OCI-LY7 (cell line): ENCODE data around the gene TEX44. TPM values are rescaled to one million over a fixed set of nuclear protein-coding genes. Genes with fewer than 3 reads are reported as not detected.

Source experiments
- BruUV-seq: library from RNA; stranded (reverse); fragments of 400-500 nt; replicated peaks from 2 replicates; lab custom pipeline; 2021; lab: Mats Ljungman, UMichigan
- CTCF ChIA-PET: fragments of 300-600 bp; sonication (Branson Sonifier 250); formaldehyde crosslinking; loops from one replicate; lab custom pipeline; 2022; ENCODE audit warnings: antibody characterized with exemption; ENCODE audit not compliant: unreplicated experiment; lab: Charles Lee
- POLR2A ChIA-PET: fragments of 300-600 bp; sonication (Branson Sonifier 250); formaldehyde crosslinking; loops from one replicate; lab custom pipeline; 2022; ENCODE audit warnings: antibody characterized with exemption; lab: Charles Lee
- DNase-seq: peaks from one replicate; pipeline ENCODE4 v3.0.0-alpha.2; 2015; ENCODE audit warnings: low spot score
- H2AFZ ChIP-seq: fragments of 200-600 bp; sonication (generic), shearing (Covaris generic); 2 replicates; pipeline ENCODE4 v1.6.1; 2014; ENCODE audit warnings: mild to moderate bottlenecking, antibody characterized with exemption, low read length, moderate library complexity
- H3K27ac ChIP-seq: fragments of 200-600 bp; sonication (generic); 2 replicates; pipeline ENCODE4 v1.5.1; 2014; ENCODE audit warnings: mixed run types, low read depth, mild to moderate bottlenecking, moderate library complexity, low read length, inconsistent platforms; ENCODE audit not compliant: poor library complexity, severe bottlenecking
- H3K36me3 ChIP-seq: fragments of 200-600 bp; sonication (generic); 2 replicates; pipeline ENCODE4 v1.6.1; 2014; ENCODE audit warnings: mild to moderate bottlenecking, antibody characterized with exemption, low read length, moderate library complexity, mixed read lengths; ENCODE audit not compliant: insufficient read depth
- H3K4me1 ChIP-seq: fragments of 200-600 bp; sonication (generic); 2 replicates; pipeline ENCODE4 v1.5.1; 2014; ENCODE audit warnings: mild to moderate bottlenecking, low read length; ENCODE audit not compliant: insufficient read depth, poor library complexity, severe bottlenecking
- H3K4me2 ChIP-seq: fragments of 200-600 bp; sonication (generic); 2 replicates; pipeline ENCODE4 v1.6.1; 2014; ENCODE audit warnings: mild to moderate bottlenecking, low read length
- H3K4me3 ChIP-seq: fragments of 200-600 bp; sonication (generic); 2 replicates; pipeline ENCODE4 v1.5.1; 2014; ENCODE audit warnings: mild to moderate bottlenecking, low read depth, low read length; ENCODE audit not compliant: poor library complexity, severe bottlenecking
- H3K79me2 ChIP-seq: fragments of 200-600 bp; sonication (generic); 2 replicates; pipeline ENCODE4 v1.6.1; 2016; ENCODE audit warnings: low read depth, mild to moderate bottlenecking, low read length, moderate library complexity, mixed read lengths; ENCODE audit not compliant: insufficient read depth
- H3K9me2 ChIP-seq: fragments of 200-600 bp; sonication (generic); 2 replicates; pipeline ENCODE4 v1.6.1; 2016; ENCODE audit warnings: mild to moderate bottlenecking, low read length, mixed read lengths; ENCODE audit not compliant: insufficient read depth
- H3K9me3 ChIP-seq: fragments of 200-600 bp; sonication (generic); 2 replicates; pipeline ENCODE4 v1.6.1; 2014; ENCODE audit warnings: mild to moderate bottlenecking, mixed run types, low read length, mixed read lengths
- H4K20me1 ChIP-seq: fragments of 200-600 bp; sonication (generic); 2 replicates; pipeline ENCODE4 v1.6.1; 2014; ENCODE audit warnings: mild to moderate bottlenecking, antibody characterized with exemption, low read length, moderate library complexity, mixed read lengths; ENCODE audit not compliant: insufficient read depth
- EZH2phosphoT487 ChIP-seq: fragments of 200-600 bp; sonication (generic); IDR thresholded peaks from 2 replicates; pipeline ENCODE4 v1.6.1; 2018; ENCODE audit warnings: low read depth, borderline replicate concordance, mild to moderate bottlenecking, mixed run types, antibody characterized with exemption, low read length, moderate library complexity, mixed read lengths
- intact Hi-C: fragments of 100-400 bp; cut with micrococcal nuclease; formaldehyde crosslinking; loops from one replicate; pipeline ENCODE4 v1.10.0; 2022; ENCODE audit not compliant: unreplicated experiment
- total RNA-seq, 2 experiments: library from RNA; depleted of rRNA in 1 of 2; stranded (reverse); fragments of >200 nt in 1 of 2; shearing (Covaris generic) in 1 of 2; gene quantifications; 2 replicates each; pipeline ENCODE4 v1.2.3, GENCODE V29; 2014 to 2022
- TF ChIP-seq, protein P1 (sequence below): fragments of 200-600 bp; sonication (generic); conservative IDR thresholded peaks from 2 replicates; pipeline ENCODE4 v1.5.1; 2014; ENCODE audit warnings: mild to moderate bottlenecking, antibody characterized with exemption, low read length, moderate library complexity, mixed read lengths

Gene TEX44
- total RNA-seq, 2 experiments from 2014 or later, result not detected

DNA sequence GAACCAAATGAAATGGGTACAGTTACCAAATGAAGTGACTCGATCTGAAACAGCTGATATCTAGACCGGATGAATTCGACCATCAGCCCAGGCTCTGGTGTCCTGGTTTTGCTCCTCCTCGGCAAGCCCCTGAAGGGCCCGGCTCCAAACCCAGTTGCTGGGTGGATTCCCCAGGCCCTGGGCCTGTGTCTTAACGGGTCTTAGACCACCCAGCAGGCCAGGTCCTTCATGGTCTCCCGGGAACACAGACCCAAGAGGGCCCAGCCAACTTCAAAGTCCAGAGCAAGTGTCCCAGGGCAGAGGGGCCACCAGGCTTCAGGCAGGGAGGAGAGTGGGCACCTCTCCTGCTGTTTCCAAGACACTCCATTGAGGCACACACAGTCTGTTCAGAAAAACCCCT is 35.7 kb upstream of the TEX44 start:
- ChIA-PET POLR2A (no interaction called here), CTCF (no interaction called here)

DNA sequence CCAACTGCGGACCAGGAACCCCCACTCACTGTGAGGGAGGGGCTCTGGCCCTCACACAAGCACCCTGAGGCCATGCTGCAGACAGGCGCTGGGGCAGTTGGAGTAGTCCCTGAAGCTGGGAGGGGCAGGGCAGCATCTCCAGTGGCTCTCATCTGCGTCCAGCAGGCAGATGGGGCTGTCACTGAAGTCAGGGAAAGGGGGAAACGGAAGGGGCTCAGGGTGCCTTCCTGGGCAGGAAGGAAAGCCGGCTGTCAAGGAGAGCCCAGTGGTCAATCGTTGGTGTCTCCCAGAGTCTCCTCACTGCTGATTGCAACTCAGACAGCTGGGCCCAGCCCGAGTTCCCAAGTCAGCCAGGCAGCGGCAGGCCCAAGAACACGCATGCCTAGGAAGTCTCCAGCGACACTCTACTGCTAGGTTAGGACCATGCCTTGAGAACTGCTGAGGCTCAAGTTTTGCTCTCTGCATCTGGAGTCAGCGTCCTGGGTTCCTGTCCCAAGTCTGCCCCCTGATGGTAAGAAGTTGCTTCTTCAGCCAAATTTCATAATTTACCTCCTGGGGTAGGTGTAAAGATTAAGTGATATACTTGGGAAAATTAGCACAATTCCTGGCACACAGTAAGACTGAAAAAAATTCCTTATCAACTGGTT is 35.0 kb upstream of the TEX44 start:
- ChIA-PET POLR2A (no interaction called here), CTCF (no interaction called here)
- TF ChIP-seq, protein P1, sequence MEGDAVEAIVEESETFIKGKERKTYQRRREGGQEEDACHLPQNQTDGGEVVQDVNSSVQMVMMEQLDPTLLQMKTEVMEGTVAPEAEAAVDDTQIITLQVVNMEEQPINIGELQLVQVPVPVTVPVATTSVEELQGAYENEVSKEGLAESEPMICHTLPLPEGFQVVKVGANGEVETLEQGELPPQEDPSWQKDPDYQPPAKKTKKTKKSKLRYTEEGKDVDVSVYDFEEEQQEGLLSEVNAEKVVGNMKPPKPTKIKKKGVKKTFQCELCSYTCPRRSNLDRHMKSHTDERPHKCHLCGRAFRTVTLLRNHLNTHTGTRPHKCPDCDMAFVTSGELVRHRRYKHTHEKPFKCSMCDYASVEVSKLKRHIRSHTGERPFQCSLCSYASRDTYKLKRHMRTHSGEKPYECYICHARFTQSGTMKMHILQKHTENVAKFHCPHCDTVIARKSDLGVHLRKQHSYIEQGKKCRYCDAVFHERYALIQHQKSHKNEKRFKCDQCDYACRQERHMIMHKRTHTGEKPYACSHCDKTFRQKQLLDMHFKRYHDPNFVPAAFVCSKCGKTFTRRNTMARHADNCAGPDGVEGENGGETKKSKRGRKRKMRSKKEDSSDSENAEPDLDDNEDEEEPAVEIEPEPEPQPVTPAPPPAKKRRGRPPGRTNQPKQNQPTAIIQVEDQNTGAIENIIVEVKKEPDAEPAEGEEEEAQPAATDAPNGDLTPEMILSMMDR, result peak; percentile 91
- TF ChIP-seq EZH2phosphoT487, result no peak
- Histone ChIP-seq H2AFZ (peak overlapping the region; percentile 57), H3K4me1 (peaks cover 4% of the 10 kb centered on the region), H3K79me2 (no peaks in the 10 kb centered on the region), H3K9me2 (no peaks in the 10 kb centered on the region), H3K36me3 (no peaks in the 10 kb centered on the region), H3K4me2 (peak overlapping the region; percentile 29), H3K27ac (no peak overlapping the region), H4K20me1 (no peaks in the 10 kb centered on the region), H3K4me3 (no peak overlapping the region), H3K9me3 (peaks cover 9% of the 10 kb centered on the region)
- no TSS peak for BruUV-seq
- DNase-seq, result peak; percentile 88
- intact Hi-C loops, result loop anchor here (1.0 to 2.0 kb wide), 3 partner anchors 27 to 75 kb away; partner anchors contain the start of gene NMUR1

More for the DNA sequence above, 35.7 kb upstream of the TEX44 start:
- intact Hi-C loops, result no loop called here
- Histone ChIP-seq H3K9me3 (peaks cover 15% of the 10 kb centered on the region), H3K4me3 (no peak overlapping the region), H4K20me1 (no peaks in the 10 kb centered on the region), H3K36me3 (no peaks in the 10 kb centered on the region), H3K9me2 (no peaks in the 10 kb centered on the region), H2AFZ (no peak overlapping the region), H3K79me2 (no peaks in the 10 kb centered on the region), H3K4me2 (no peak overlapping the region), H3K4me1 (peaks cover 4% of the 10 kb centered on the region), H3K27ac (no peak overlapping the region)
- no peak for TF ChIP-seq EZH2phosphoT487
- TF ChIP-seq, protein P1, result no peak
- no peak for DNase-seq
- BruUV-seq, result no TSS peak

DNA sequence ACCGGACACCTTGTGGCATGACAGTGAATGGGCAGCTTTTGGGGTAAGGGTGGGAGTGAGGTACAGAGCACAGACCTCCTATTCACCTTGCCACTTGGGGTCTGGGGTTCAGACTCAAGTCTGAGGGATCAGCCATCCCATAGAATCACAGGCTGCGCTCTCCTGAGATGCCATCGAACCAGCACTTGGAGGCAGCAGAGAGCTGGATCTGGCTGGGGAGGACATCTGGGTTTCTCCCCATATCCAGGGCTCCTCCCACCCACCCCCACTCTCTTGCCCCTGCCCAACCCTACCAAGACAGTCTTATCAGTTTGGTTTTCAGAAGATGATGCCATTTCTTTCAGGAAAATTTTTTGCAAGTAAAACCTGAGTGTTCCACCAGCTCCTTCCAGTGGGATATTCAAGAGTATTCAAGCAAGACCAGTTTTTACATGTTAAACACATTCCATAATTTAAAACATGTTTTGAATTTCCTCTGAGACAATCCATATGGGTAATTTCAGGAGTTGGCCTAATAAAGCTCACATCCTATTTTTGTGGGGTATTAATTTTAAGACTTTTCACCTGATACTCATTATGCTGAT is 29.2 kb upstream of the TEX44 start:
- H3K79me2 ChIP-seq, result no peaks in the 10 kb centered on the region
- CTCF ChIA-PET, result no interaction called here
- H3K27ac ChIP-seq, result no peak overlapping the region
- no peak overlapping the region for H3K4me3 ChIP-seq
- POLR2A ChIA-PET, result interaction anchor here (0.5 to 1.0 kb wide), 2 partner anchors 109 to 150 kb away, joined by 3 to 4 read pairs; no protein-coding TSS in a partner anchor
- no peaks in the 10 kb centered on the region for H4K20me1 ChIP-seq
- no peak overlapping the region for H3K4me2 ChIP-seq
- BruUV-seq, result no TSS peak
- H3K4me1 ChIP-seq, result peaks cover 6% of the 10 kb centered on the region
- TF ChIP-seq, protein P1, result peak; percentile 76
- no peak for TF ChIP-seq EZH2phosphoT487
- intact Hi-C loops, result loop anchor here (1.0 to 10.0 kb wide), 4 partner anchors 38 to 339 kb away; no protein-coding TSS in a partner anchor
- H3K9me2 ChIP-seq, result no peaks in the 10 kb centered on the region
- no peak overlapping the region for H2AFZ ChIP-seq
- peak; percentile 68 for DNase-seq
- no peaks in the 10 kb centered on the region for H3K36me3 ChIP-seq
- H3K9me3 ChIP-seq, result no peaks in the 10 kb centered on the region
